HepG2 (cell line): ENCODE data around the gene AFG1L. TPM values are rescaled to one million over a fixed set of nuclear protein-coding genes. Genes with fewer than 3 reads are reported as not detected.
"Not testable (repeated sequence)": the region's sequence is repeated elsewhere in the genome, so short reads cannot be mapped to it uniquely, and the experiment has no call there.

Experiments used
- ATAC-seq: fragments of 200-7000 bp; cut with Tn5 transposase; 3 replicates; pipeline ENCODE4 v1.9.1; 2020; ENCODE audit warnings: mild to moderate bottlenecking, moderate library complexity
- BruUV-seq: library from RNA; stranded (reverse); fragments of 400-500 nt; replicated peaks from 2 replicates; lab custom pipeline; 2021; lab: Mats Ljungman, UMichigan
- CTCF ChIA-PET: fragments of 300-600 bp; formaldehyde crosslinking; extraction: SDS; loops from one replicate; lab custom pipeline; 2021; ENCODE audit warnings: low total read pairs, inconsistent platforms, low intra/inter-chr PET ratio; lab: Yijun Ruan, JAX
- POLR2A ChIA-PET: fragments of 350-600 bp; sonication (Branson Sonifier 250); formaldehyde crosslinking; loops from one replicate; lab custom pipeline; 2020; ENCODE audit warnings: antibody characterized with exemption, inconsistent platforms; lab: Yijun Ruan, JAX
- DNase-seq: peaks from one replicate; pipeline ENCODE4 v3.0.0-alpha.2; 2015; ENCODE audit warnings: low spot score
- FAIRE-seq: peaks from 3 replicates; lab custom pipeline; 2011; peaks lifted over from hg19 to GRCh38; lab: Jason Lieb, UNC
- H2AFZ ChIP-seq: one replicate; pipeline ENCODE4 v1.6.1; 2011; ENCODE audit warnings: low read length, inconsistent platforms
- H3K27ac ChIP-seq: fragments of 300-600 bp; 3 replicates; pipeline ENCODE4 v1.8.0; 2011; ENCODE audit warnings: mixed run types, mild to moderate bottlenecking, mixed read lengths, low read length, inconsistent platforms; ENCODE audit not compliant: insufficient read depth; ENCODE audit errors: extremely low read length
- H3K27me3 ChIP-seq, 2 experiments: fragments of 200-600 bp in 1 of 2; 2 replicates in 1 of 2; 3 replicates in 1 of 2; pipeline versions ENCODE4 v1.6.0 to v1.8.0; 2011; ENCODE audit warnings: low read length in 2 of 2, mild to moderate bottlenecking in 2 of 2, moderate library complexity in 2 of 2, inconsistent platforms in 1 of 2; ENCODE audit not compliant: insufficient read depth in 2 of 2, control insufficient read depth in 1 of 2
- H3K36me3 ChIP-seq, 2 experiments: fragments of 200-600 bp in 1 of 2; replicated peaks in 1 of 2; 2 replicates in 1 of 2; 3 replicates in 1 of 2; pipeline versions ENCODE4 v1.5.1 to v1.8.0; 2011; ENCODE audit warnings: low read length in 2 of 2, inconsistent platforms in 1 of 2; ENCODE audit not compliant: insufficient read depth in 2 of 2, control insufficient read depth in 1 of 2
- H3K4me1 ChIP-seq: 2 replicates; pipeline ENCODE4 v1.5.1; 2012; ENCODE audit warnings: low read length, inconsistent platforms; ENCODE audit not compliant: insufficient read depth
- H3K4me2 ChIP-seq: 2 replicates; pipeline ENCODE4 v1.6.0; 2011; ENCODE audit warnings: low read depth, low read length, inconsistent platforms
- H3K4me3 ChIP-seq, 3 experiments: fragments of 200-600 bp in 1 of 3; sonication (generic), shearing (Covaris generic) in 1 of 3; replicated peaks in 1 of 3; 2 replicates each; pipeline ENCODE4 v1.5.1; 2011 to 2016; ENCODE audit warnings: low read length in 3 of 3, inconsistent platforms in 2 of 3, low read depth in 2 of 3, mild to moderate bottlenecking in 2 of 3, control low read depth in 1 of 3, mixed read lengths in 1 of 3; ENCODE audit not compliant: insufficient read depth in 1 of 3
- H3K79me2 ChIP-seq: one replicate; pipeline ENCODE4 v1.6.1; 2011; ENCODE audit warnings: low read length, inconsistent platforms; ENCODE audit not compliant: insufficient read depth
- H3K9ac ChIP-seq: 2 replicates; pipeline ENCODE4 v1.6.0; 2011; ENCODE audit warnings: mild to moderate bottlenecking, low read depth, low read length, inconsistent platforms; ENCODE audit not compliant: insufficient read depth
- H3K9me3 ChIP-seq: 2 replicates; pipeline ENCODE4 v1.5.1; 2012; ENCODE audit warnings: mild to moderate bottlenecking, low read length
- H4K20me1 ChIP-seq: 2 replicates; pipeline ENCODE4 v1.6.0; 2011; ENCODE audit warnings: inconsistent platforms, mild to moderate bottlenecking, low read length, moderate library complexity; ENCODE audit not compliant: insufficient read depth
- AHR ChIP-seq: IDR thresholded peaks from 2 replicates; pipeline ENCODE4 v1.6.1; 2018; ENCODE audit warnings: missing genetic modification reagents, missing compliant biosample characterization
- FLYWCH1 ChIP-seq: sonication (generic); formaldehyde crosslinking; IDR thresholded peaks from 2 replicates; pipeline ENCODE4 v1.8.1; 2023; ENCODE audit warnings: mild to moderate bottlenecking, missing genetic modification reagents
- FOSL1 ChIP-seq: sonication (generic); formaldehyde crosslinking; IDR thresholded peaks from 2 replicates; pipeline ENCODE4 v1.9.0; 2021; ENCODE audit warnings: missing genetic modification reagents, borderline replicate concordance
- HDAC2 ChIP-seq: sonication (generic); formaldehyde crosslinking; IDR thresholded peaks from 2 replicates; pipeline ENCODE4 v1.4.0; 2020; ENCODE audit warnings: missing genetic modification reagents
- PLRG1 ChIP-seq: fragments of 450-650 bp; conservative IDR thresholded peaks from 2 replicates; pipeline ENCODE4 v1.6.1; 2016
- SRY ChIP-seq: sonication (generic); formaldehyde crosslinking; IDR thresholded peaks from 2 replicates; pipeline ENCODE4 v1.8.0; 2022; ENCODE audit warnings: mild to moderate bottlenecking, missing genetic modification reagents
- ZNF333 ChIP-seq: sonication (generic); formaldehyde crosslinking; IDR thresholded peaks from 2 replicates; pipeline ENCODE4 v1.4.0; 2020; ENCODE audit warnings: mild to moderate bottlenecking, missing genetic modification reagents, borderline replicate concordance
- ZNF530 ChIP-seq: sonication (generic); formaldehyde crosslinking; IDR thresholded peaks from 2 replicates; pipeline ENCODE4 v1.5.0; 2020; ENCODE audit warnings: low read depth, mild to moderate bottlenecking, missing genetic modification reagents
- ZNF558 ChIP-seq: sonication (generic); formaldehyde crosslinking; IDR thresholded peaks from 2 replicates; pipeline ENCODE4 v1.9.0; 2022; ENCODE audit warnings: mild to moderate bottlenecking, missing genetic modification reagents, borderline replicate concordance
- ZNF589 ChIP-seq: sonication (generic); formaldehyde crosslinking; conservative IDR thresholded peaks from 2 replicates; pipeline ENCODE4 v1.8.0; 2022; ENCODE audit warnings: mild to moderate bottlenecking, moderate library complexity, missing genetic modification reagents
- ZNF644 ChIP-seq: IDR thresholded peaks from 2 replicates; pipeline ENCODE4 v1.6.1; 2016; ENCODE audit warnings: low read depth
- ZSCAN25 ChIP-seq: sonication (generic); formaldehyde crosslinking; IDR thresholded peaks from 2 replicates; pipeline ENCODE4 v1.8.0; 2022; ENCODE audit warnings: mild to moderate bottlenecking, missing genetic modification reagents
- WGBS: methylation state at CpG from one replicate; pipeline ENCODE4 v1.1.6; 2017; ENCODE audit warnings: low lambda C conversion rate; 5-methylcytosine and 5-hydroxymethylcytosine counted together
- in situ Hi-C: cut with HindIII; loops from 2 replicates; pipeline ENCODE4 v1.10.0; 2017; ENCODE audit warnings: low pct_unique_long_range_greater_than_20kb; ENCODE audit not compliant: extremely low pct_ligation_motif_present
- intact Hi-C: fragments of 100-400 bp; cut with micrococcal nuclease; formaldehyde crosslinking; loops from one replicate; pipeline ENCODE4 v1.10.0; 2022; ENCODE audit not compliant: unreplicated experiment
- polyA plus RNA-seq, 8 experiments: library from polyadenylated mRNA; depleted of rRNA in 3 of 8; stranded (reverse) in 7 of 8; unstranded in 1 of 8; fragments of >200 nt; fragmentation: Illumina TruSeq in 4 of 8; extraction: Trizol in 4 of 8; gene quantifications; 2 replicates each; pipeline versions ENCODE4 v1.2.1 to v1.2.3, GENCODE V29; 2011 to 2016; ENCODE audit warnings: low read depth in 4 of 8, missing spikeins in 1 of 8, mixed read lengths in 1 of 8; ENCODE audit not compliant: insufficient read depth in 1 of 8
- total RNA-seq, 5 experiments: library from RNA; depleted of rRNA; stranded (reverse); fragments of >200 nt; fragmentation: Illumina TruSeq; extraction: Trizol; gene quantifications; 2 replicates each; pipeline ENCODE4 v1.2.3, GENCODE V29; 2016; ENCODE audit warnings: low read depth in 1 of 5
- TF ChIP-seq, protein P1 (sequence below): IDR thresholded peaks from 2 replicates; pipeline ENCODE4 v1.6.1; 2016
- TF ChIP-seq, protein P2 (sequence below): sonication (generic); formaldehyde crosslinking; conservative IDR thresholded peaks from 2 replicates; pipeline ENCODE4 v1.4.0; 2020; ENCODE audit warnings: missing genetic modification reagents
- TF ChIP-seq, protein P3 (sequence below), 2 experiments: fragments of 450-650 bp in 1 of 2; sonication (generic) in 1 of 2; formaldehyde crosslinking; IDR thresholded peaks; 2 replicates each; pipeline versions ENCODE4 v1.5.0 to v1.8.0; 2020 to 2022; ENCODE audit warnings: mild to moderate bottlenecking in 1 of 2, missing genetic modification reagents in 1 of 2

AFG1L gene
- total and polyA plus RNA-seq, 2 of the 13 experiments (the other 11 are each of a cell fraction or from before 2014, with no cell fraction given): 3.1 to 14.0 TPM

DNA sequence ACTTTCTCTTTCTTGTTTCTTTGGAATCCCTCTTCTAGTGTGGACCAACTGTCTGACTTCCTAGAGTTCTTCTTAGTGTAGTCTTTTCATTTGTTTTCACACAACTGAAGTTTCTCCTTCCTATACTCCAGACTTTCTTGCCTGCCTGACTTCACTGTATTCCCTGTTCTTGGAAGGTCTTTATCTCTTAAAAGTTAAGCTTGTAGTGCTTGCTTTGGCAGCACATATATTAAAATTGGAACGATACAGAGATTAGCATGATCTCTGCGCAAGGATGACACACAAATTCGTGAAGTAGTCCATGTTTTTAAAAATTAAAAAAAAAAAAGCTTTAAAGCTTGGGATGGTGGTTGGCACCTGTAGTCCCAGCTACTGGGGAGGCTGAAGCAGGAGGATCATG, 2.3 kb upstream of the AFG1L start:
- H3K36me3 ChIP-seq, BruUV-seq, POLR2A ChIA-PET, H3K27ac ChIP-seq, H4K20me1 ChIP-seq, H3K27me3 ChIP-seq, intact Hi-C loops, DNase-seq, ATAC-seq, H2AFZ ChIP-seq, CTCF ChIA-PET, H3K4me3 ChIP-seq, in situ Hi-C loops, H3K4me2 ChIP-seq, H3K9me3 ChIP-seq, H3K4me1 ChIP-seq, FAIRE-seq, H3K9ac ChIP-seq: not testable (repeated sequence)
- WGBS: 81% methylated on average over 3 of the region's 3 CpGs
- H3K79me2 ChIP-seq: peaks cover 18% of the 10 kb centered on the region

DNA sequence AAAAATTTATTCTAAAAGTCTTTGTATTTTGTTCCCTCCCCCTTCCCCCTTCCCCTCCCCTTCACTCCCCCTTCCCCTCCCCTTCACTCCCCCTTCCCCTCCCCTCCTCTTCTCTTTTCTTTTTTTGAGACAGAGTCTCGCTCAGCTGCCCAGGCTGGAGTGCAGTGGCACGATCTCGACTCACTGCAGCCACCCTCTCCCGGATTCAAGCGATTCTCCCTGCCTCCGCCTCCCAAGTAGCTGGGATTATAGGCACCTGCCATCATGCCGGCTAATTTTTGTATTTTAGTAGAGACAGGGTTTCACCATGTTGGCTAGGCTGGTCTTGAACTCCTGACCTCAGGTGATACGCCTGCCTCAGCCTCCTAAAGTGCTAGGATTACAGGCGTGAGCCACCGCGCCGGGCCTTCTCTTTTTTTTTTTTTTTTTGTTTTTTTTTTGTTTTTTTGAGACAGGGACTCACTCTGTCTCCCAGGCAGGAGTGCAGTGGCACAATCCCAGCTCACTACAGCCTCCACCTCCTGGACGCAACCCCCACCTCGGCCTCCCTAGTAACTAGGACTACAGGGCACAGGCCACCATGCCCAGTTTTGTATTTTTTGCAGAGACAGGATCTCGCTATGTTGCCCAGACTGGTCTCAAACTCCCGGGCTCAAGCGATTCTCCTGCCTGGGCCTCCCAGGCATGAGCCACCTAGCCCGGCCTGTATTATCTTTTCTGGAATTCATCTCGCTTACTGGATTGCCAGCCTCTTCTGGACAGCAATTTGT, 1.1 kb upstream of the AFG1L start:
- no peaks in the 10 kb centered on the region for H3K36me3 ChIP-seq
- DNase-seq (no peak), ATAC-seq (peak; percentile 18), FAIRE-seq (no peak)
- in situ Hi-C loops: no loop called here
- H3K27me3 ChIP-seq: no peaks in the 10 kb centered on the region; a peak in 1 of 5 replicates
- peak overlapping the region; percentile 94 for H3K9ac ChIP-seq
- H3K27ac ChIP-seq: peak overlapping the region; percentile 96
- peak overlapping the region; percentile 59 to 84 (median 72) for H3K4me3 ChIP-seq
- intact Hi-C loops: loop anchor here (1.0 kb wide), 1 partner anchor 32 kb away; the partner anchor contains the start of gene SNX3
- ChIA-PET POLR2A (interaction anchor here (0.8 to 2.6 kb wide), 5 partner anchors 12 to 33 kb away, joined by 4 to 36 read pairs (median 5); partner anchors contain the start of gene SNX3), CTCF (no interaction called here)
- H2AFZ ChIP-seq: peak overlapping the region; percentile 88
- H3K9me3 ChIP-seq: no peaks in the 10 kb centered on the region
- BruUV-seq: no TSS peak
- no peaks in the 10 kb centered on the region for H3K4me1 ChIP-seq
- H4K20me1 ChIP-seq: no peaks in the 10 kb centered on the region
- H3K79me2 ChIP-seq: peaks cover 18% of the 10 kb centered on the region
- WGBS: 26% methylated on average over 19 of the region's 19 CpGs
- peak overlapping the region; percentile 93 for H3K4me2 ChIP-seq
- TF ChIP-seq SRY (CRISPR knock-in tag) (0 out of 2 replicates have a peak, but pooled peaks have one; percentile 7), ZSCAN25 (0 out of 2 replicates have a peak, but pooled peaks have one; percentile 12), ZNF644 (CRISPR knock-in tag) (no peak), ZNF589 (no peak), ZNF333 (CRISPR knock-in tag) (no peak), HDAC2 (CRISPR knock-in tag) (no peak), PLRG1 (no peak), ZNF530 (CRISPR knock-in tag) (no peak), AHR (CRISPR knock-in tag) (no peak), FLYWCH1 (CRISPR knock-in tag) (no peak), ZNF558 (no peak), FOSL1 (CRISPR knock-in tag) (no peak)
- TF ChIP-seq, protein P1, sequence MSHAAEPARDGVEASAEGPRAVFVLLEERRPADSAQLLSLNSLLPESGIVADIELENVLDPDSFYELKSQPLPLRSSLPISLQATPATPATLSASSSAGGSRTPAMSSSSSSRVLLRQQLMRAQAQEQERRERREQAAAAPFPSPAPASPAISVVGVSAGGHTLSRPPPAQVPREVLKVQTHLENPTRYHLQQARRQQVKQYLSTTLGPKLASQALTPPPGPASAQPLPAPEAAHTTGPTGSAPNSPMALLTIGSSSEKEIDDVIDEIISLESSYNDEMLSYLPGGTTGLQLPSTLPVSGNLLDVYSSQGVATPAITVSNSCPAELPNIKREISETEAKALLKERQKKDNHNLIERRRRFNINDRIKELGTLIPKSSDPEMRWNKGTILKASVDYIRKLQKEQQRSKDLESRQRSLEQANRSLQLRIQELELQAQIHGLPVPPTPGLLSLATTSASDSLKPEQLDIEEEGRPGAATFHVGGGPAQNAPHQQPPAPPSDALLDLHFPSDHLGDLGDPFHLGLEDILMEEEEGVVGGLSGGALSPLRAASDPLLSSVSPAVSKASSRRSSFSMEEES: no peak
- TF ChIP-seq, protein P2, sequence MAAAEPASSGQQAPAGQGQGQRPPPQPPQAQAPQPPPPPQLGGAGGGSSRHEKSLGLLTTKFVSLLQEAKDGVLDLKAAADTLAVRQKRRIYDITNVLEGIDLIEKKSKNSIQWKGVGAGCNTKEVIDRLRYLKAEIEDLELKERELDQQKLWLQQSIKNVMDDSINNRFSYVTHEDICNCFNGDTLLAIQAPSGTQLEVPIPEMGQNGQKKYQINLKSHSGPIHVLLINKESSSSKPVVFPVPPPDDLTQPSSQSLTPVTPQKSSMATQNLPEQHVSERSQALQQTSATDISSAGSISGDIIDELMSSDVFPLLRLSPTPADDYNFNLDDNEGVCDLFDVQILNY: no peak
- TF ChIP-seq, protein P3, sequence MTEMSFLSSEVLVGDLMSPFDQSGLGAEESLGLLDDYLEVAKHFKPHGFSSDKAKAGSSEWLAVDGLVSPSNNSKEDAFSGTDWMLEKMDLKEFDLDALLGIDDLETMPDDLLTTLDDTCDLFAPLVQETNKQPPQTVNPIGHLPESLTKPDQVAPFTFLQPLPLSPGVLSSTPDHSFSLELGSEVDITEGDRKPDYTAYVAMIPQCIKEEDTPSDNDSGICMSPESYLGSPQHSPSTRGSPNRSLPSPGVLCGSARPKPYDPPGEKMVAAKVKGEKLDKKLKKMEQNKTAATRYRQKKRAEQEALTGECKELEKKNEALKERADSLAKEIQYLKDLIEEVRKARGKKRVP (CRISPR knock-in tag; IDR thresholded peaks at IDR 0.05): no peak
